ENCODE results near the gene PNPLA3.

Gene PNPLA3

GRCh38 chr22:43923631-43924464 is at the start of gene PNPLA3:
PNPLA3 (plus strand) TSS chr22:43923805; CDS start chr22:43923912, 107 bp downstream.
- no peak for FAIRE-seq

GRCh38 chr22:43876866-43877509 is 46.6 kb upstream of the PNPLA3 start:
- no peak for FAIRE-seq

- FAIRE-seq: no peak
Observed at GRCh38 chr22:43878079-43878795, 45.4 kb upstream of the PNPLA3 start.

GRCh38 chr22:43878831-43879550 is 44.6 kb upstream of the PNPLA3 start:
- FAIRE-seq: no peak

GRCh38 chr22:43879901-43880540 is 43.6 kb upstream of the PNPLA3 start:
- no peak for FAIRE-seq

GRCh38 chr22:43880541-43880991 is 43.0 kb upstream of the PNPLA3 start:
- no peak for FAIRE-seq

GRCh38 chr22:43881091-43882061 is 42.2 kb upstream of the PNPLA3 start:
- no peak for FAIRE-seq

- FAIRE-seq: no peak
Observed at GRCh38 chr22:43882122-43882767, 41.4 kb upstream of the PNPLA3 start.

- FAIRE-seq: no peak
Observed at GRCh38 chr22:43883012-43883661, 40.5 kb upstream of the PNPLA3 start.

GRCh38 chr22:43883719-43884415 is 39.7 kb upstream of the PNPLA3 start:
- FAIRE-seq: no peak

GRCh38 chr22:43884600-43885318 is 38.8 kb upstream of the PNPLA3 start:
- no peak for FAIRE-seq

GRCh38 chr22:43885319-43885671 is 38.3 kb upstream of the PNPLA3 start:
- FAIRE-seq: no peak

GRCh38 chr22:43885786-43886185 is 37.8 kb upstream of the PNPLA3 start:
- no peak for FAIRE-seq

GRCh38 chr22:43886231-43886630 is 37.4 kb upstream of the PNPLA3 start:
- FAIRE-seq: no peak

GRCh38 chr22:43887391-43887790 is 36.2 kb upstream of the PNPLA3 start:
- no peak for FAIRE-seq

GRCh38 chr22:43888740-43889139 is 34.9 kb upstream of the PNPLA3 start:
- no peak for FAIRE-seq

GRCh38 chr22:43889201-43889859 is 34.3 kb upstream of the PNPLA3 start:
- FAIRE-seq: no peak

GRCh38 chr22:43889860-43890253 is 33.7 kb upstream of the PNPLA3 start:
- FAIRE-seq: no peak
